Loucy (cell line): ENCODE measurements around the gene RANBP9.

Source experiments
- H2AFZ ChIP-seq: fragments of 200-600 bp; sonication (generic); 2 replicates; pipeline ENCODE4 v1.6.0; 2016; ENCODE audit warnings: antibody characterized with exemption, mild to moderate bottlenecking, low read length, moderate library complexity
- H3F3A ChIP-seq: fragments of 200-600 bp; 2 replicates; pipeline ENCODE4 v1.6.0; 2016; ENCODE audit warnings: antibody characterized with exemption, low read depth, mild to moderate bottlenecking
- H3K27me3 ChIP-seq: fragments of 200-600 bp; sonication (generic); 2 replicates; pipeline ENCODE4 v1.6.1; 2014; ENCODE audit warnings: low read length, mild to moderate bottlenecking; ENCODE audit not compliant: insufficient read depth, poor library complexity, severe bottlenecking
- H3K36me3 ChIP-seq: fragments of 200-600 bp; sonication (generic); 2 replicates; pipeline ENCODE4 v1.6.1; 2016; ENCODE audit warnings: low read length; ENCODE audit not compliant: insufficient read depth
- H3K4me1 ChIP-seq: fragments of 200-600 bp; sonication (generic); 2 replicates; pipeline ENCODE4 v1.5.1; 2014; ENCODE audit warnings: low read length, mild to moderate bottlenecking; ENCODE audit not compliant: insufficient read depth, poor library complexity, severe bottlenecking
- H3K4me2 ChIP-seq: fragments of 200-600 bp; sonication (generic); 2 replicates; pipeline ENCODE4 v1.6.0; 2014; ENCODE audit warnings: antibody characterized with exemption, low read length, low read depth, mild to moderate bottlenecking; ENCODE audit not compliant: poor library complexity, severe bottlenecking
- H3K4me3 ChIP-seq: fragments of 200-600 bp; sonication (generic); 2 replicates; pipeline ENCODE4 v1.5.1; 2014; ENCODE audit warnings: low read length, mild to moderate bottlenecking, mixed read lengths; ENCODE audit not compliant: poor library complexity, severe bottlenecking
- H3K79me2 ChIP-seq: fragments of 200-600 bp; sonication (generic); 2 replicates; pipeline ENCODE4 v1.6.1; 2014; ENCODE audit warnings: low read length; ENCODE audit not compliant: insufficient read depth
- H3K9ac ChIP-seq: fragments of 200-600 bp; sonication (generic); 2 replicates; pipeline ENCODE4 v1.6.0; 2014; ENCODE audit warnings: mild to moderate bottlenecking, low read depth, low read length, moderate library complexity; ENCODE audit not compliant: poor library complexity, severe bottlenecking
- H3K9me2 ChIP-seq: fragments of 200-600 bp; sonication (generic); replicated peaks from 2 replicates; pipeline ENCODE4 v1.6.1; 2016; ENCODE audit warnings: low read depth, low read length, mixed read lengths
- H3K9me3 ChIP-seq: fragments of 200-600 bp; sonication (generic); 2 replicates; pipeline ENCODE4 v1.6.1; 2014; ENCODE audit warnings: mild to moderate bottlenecking, antibody characterized with exemption, low read length, low read depth; ENCODE audit not compliant: insufficient read depth
- H4K20me1 ChIP-seq: fragments of 200-600 bp; sonication (generic); 2 replicates; pipeline ENCODE4 v1.6.0; 2014; ENCODE audit warnings: antibody characterized with exemption, low read length, mild to moderate bottlenecking; ENCODE audit not compliant: insufficient read depth, poor library complexity, severe bottlenecking
- CTCF ChIP-seq: fragments of 200-600 bp; sonication (generic); conservative IDR thresholded peaks from 2 replicates; pipeline ENCODE4 v1.5.1; 2014; ENCODE audit warnings: mild to moderate bottlenecking, antibody characterized with exemption, low read length
- EZH2phosphoT487 ChIP-seq: fragments of 200-600 bp; IDR thresholded peaks from 2 replicates; pipeline ENCODE4 v1.6.1; 2018; ENCODE audit warnings: antibody characterized with exemption, mild to moderate bottlenecking, moderate library complexity, borderline replicate concordance

The RANBP9 gene

GRCh38 chr6:13666194-13667105 is 45.2 kb downstream of the RANBP9 start:
- Histone ChIP-seq H3K4me1 (peaks cover 55% of the 10 kb centered on the region), H4K20me1 (peaks cover 78% of the 10 kb centered on the region), H3K9me2 (no peaks in the 10 kb centered on the region), H3K4me3 (no peak overlapping the region), H2AFZ (no peak overlapping the region), H3K36me3 (0 out of 2 replicates have a peak, but pooled peaks cover 11% of the 10 kb centered on the region), H3K79me2 (peaks cover 100% of the 10 kb centered on the region), H3F3A (0 out of 2 replicates have a peak, but pooled peaks cover 2% of the 10 kb centered on the region), H3K27me3 (no peaks in the 10 kb centered on the region), H3K9ac (no peak overlapping the region), H3K4me2 (peak overlapping the region; percentile 23), H3K9me3 (no peaks in the 10 kb centered on the region)
- TF ChIP-seq EZH2phosphoT487 = no peak
- no peak for TF ChIP-seq CTCF

DNA sequence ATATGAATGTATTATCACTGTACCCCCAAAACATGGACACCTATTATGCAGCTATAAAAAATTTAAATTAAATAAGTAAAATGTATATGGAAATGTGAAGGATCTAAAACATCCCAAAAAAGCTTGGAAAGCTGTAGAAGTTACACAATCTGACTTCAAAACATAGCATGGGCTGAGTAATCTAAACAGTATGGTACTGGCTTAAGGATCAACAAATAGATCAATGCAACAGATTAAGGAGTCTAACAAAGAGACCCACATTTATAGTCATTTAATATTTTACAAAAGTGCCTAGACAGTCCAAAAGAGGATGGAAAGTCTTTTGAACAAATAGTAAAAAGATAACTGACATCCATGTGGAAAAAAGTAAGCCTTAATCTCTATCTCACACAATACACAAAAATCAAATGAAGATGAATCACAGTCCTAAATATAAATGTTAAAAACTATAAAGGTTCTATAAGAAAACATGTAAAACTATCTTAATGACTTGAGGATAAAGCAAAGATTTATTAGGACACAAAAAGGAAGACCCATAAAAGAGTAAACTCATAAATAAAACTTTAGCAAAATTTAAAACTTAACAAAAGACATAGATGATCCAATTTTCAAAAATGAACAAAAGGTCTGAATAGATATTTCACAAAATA is 46.8 kb downstream of the RANBP9 start:
- peaks cover 90% of the 10 kb centered on the region for H4K20me1 ChIP-seq
- TF ChIP-seq EZH2phosphoT487 (no peak), CTCF (no peak)
- peaks cover 100% of the 10 kb centered on the region for H3K79me2 ChIP-seq
- H3K36me3 ChIP-seq = 0 out of 2 replicates have a peak, but pooled peaks cover 6% of the 10 kb centered on the region
- H3K4me2 ChIP-seq = peak overlapping the region; percentile 23
- H3K27me3 ChIP-seq = no peaks in the 10 kb centered on the region
- no peaks in the 10 kb centered on the region for H3K9me2 ChIP-seq
- no peak overlapping the region for H3K9ac ChIP-seq
- H3K4me1 ChIP-seq = peaks cover 55% of the 10 kb centered on the region
- 0 out of 2 replicates have a peak, but pooled peaks cover 2% of the 10 kb centered on the region for H3F3A ChIP-seq
- no peaks in the 10 kb centered on the region for H3K9me3 ChIP-seq
- no peak overlapping the region for H2AFZ ChIP-seq
- no peak overlapping the region for H3K4me3 ChIP-seq

- no peak for TF ChIP-seq EZH2phosphoT487
- no peak for TF ChIP-seq CTCF
- Histone ChIP-seq H3K79me2 (peaks cover 100% of the 10 kb centered on the region), H3K4me2 (no peak overlapping the region), H3K9ac (no peak overlapping the region), H3K4me3 (no peak overlapping the region), H3K27me3 (no peaks in the 10 kb centered on the region), H3K4me1 (peaks cover 54% of the 10 kb centered on the region), H3K36me3 (no peaks in the 10 kb centered on the region), H4K20me1 (peaks cover 90% of the 10 kb centered on the region), H3F3A (0 out of 2 replicates have a peak, but pooled peaks cover 2% of the 10 kb centered on the region), H3K9me2 (no peaks in the 10 kb centered on the region), H3K9me3 (no peaks in the 10 kb centered on the region), H2AFZ (no peak overlapping the region)
Measured at GRCh38 chr6:13663986-13664385, 47.6 kb downstream of the RANBP9 start.
